Skeletal muscle tissue (tissue), 4 donors: ENCODE results near the gene PYDC1. TPM values are rescaled to one million over a fixed set of nuclear protein-coding genes. Genes with fewer than 3 reads are reported as not detected.
A peak's percentile ranks its signal among the peaks of the same experiment; 100 is the strongest.

Experiments used
- H3K27ac ChIP-seq: one replicate; pipeline ENCODE4 v1.7.0; 2013; ENCODE audit warnings: mild to moderate bottlenecking, low read depth, low read length, inconsistent platforms
- H3K27me3 ChIP-seq, 3 donors: one replicate each; pipeline ENCODE4 v1.7.0; 2013; ENCODE audit warnings: low read length in 3 of 3; ENCODE audit not compliant: control insufficient read depth in 3 of 3, insufficient read depth in 3 of 3
- H3K36me3 ChIP-seq, 3 donors: one replicate each; pipeline ENCODE4 v1.7.0; 2013; ENCODE audit warnings: low read length in 3 of 3; ENCODE audit not compliant: control insufficient read depth in 3 of 3, insufficient read depth in 3 of 3
- H3K4me1 ChIP-seq, 3 donors: one replicate each; pipeline ENCODE4 v1.7.0; 2013; ENCODE audit warnings: low read length in 3 of 3, mild to moderate bottlenecking in 3 of 3; ENCODE audit not compliant: control insufficient read depth in 3 of 3, insufficient read depth in 3 of 3
- H3K4me3 ChIP-seq, 3 donors: one replicate each; pipeline ENCODE4 v1.7.0; 2013; ENCODE audit warnings: low read length in 3 of 3
- H3K9ac ChIP-seq, 3 donors: one replicate each; pipeline ENCODE4 v1.7.0; 2013; ENCODE audit warnings: low read length in 3 of 3, mild to moderate bottlenecking in 3 of 3, moderate library complexity in 2 of 3, low read depth in 1 of 3
- H3K9me3 ChIP-seq, 3 donors: one replicate each; pipeline ENCODE4 v1.7.0; 2013; ENCODE audit warnings: low read length in 3 of 3; ENCODE audit not compliant: control insufficient read depth in 3 of 3
- total RNA-seq: library from RNA; depleted of rRNA; stranded (reverse); fragments of >200 nt; gene quantifications from one replicate; pipeline ENCODE4 v1.2.3, GENCODE V29; 2014
- donor health status: Osteomylitis.

The PYDC1 gene
- total RNA-seq, 1 donor from 2014 or later = not detected

DNA sequence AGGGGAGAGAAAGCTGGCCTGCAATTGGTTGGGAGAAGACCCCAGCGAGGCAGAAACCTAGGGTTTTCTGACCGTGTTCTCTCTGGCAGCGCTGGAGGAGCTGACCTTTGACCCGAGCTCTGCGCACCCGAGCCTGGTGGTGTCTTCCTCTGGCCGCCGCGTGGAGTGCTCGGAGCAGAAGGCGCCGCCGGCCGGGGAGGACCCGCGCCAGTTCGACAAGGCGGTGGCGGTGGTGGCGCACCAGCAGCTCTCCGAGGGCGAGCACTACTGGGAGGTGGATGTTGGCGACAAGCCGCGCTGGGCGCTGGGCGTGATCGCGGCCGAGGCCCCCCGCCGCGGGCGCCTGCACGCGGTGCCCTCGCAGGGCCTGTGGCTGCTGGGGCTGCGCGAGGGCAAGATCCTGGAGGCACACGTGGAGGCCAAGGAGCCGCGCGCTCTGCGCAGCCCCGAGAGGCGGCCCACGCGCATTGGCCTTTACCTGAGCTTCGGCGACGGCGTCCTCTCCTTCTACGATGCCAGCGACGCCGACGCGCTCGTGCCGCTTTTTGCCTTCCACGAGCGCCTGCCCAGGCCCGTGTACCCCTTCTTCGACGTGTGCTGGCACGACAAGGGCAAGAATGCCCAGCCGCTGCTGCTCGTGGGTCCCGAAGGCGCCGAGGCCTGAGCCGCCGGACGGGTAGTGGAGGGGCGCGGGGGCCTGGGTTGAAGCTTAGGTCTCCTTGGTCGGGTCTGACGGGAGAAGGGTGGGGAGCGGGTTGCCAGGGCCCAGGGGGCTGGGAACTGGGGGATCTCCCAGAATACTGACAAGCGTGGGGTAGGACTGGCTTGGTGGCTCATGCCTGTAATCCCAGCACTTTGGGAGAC lies 7.4 kb upstream of the PYDC1 start:
- peaks cover 21 to 29% (median 29%) of the 10 kb centered on the region in 3 donors for H3K36me3 ChIP-seq
- H3K9ac ChIP-seq = peak overlapping the region in 1 of 3 donors; percentile 8
- no peaks in the 10 kb centered on the region for H3K9me3 ChIP-seq
- H3K27ac ChIP-seq = no peak overlapping the region
- peaks cover 0 to 4% (median 0%) of the 10 kb centered on the region in 3 donors for H3K27me3 ChIP-seq
- peaks cover 14 to 21% (median 20%) of the 10 kb centered on the region in 3 donors for H3K4me1 ChIP-seq
- H3K4me3 ChIP-seq = no peak overlapping the region

DNA sequence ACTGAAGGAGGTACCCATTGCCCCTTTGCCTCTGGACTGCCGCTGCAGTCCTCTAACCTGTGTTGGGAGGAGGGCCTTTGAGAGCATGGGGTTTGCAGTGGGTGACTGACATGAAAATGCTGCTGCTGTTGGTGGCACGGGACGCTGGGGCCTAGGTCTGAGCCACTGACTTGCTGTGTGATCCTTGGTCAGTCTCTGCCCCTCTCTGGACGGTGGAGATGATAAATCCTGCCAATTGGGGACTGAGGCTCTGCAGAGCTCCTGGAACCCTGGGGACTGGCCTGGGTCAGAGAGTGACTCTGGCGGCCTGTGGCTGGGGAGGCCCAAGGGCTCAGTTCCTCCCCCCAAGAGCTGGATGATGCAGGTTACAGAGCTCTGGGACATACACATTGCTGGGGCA lies 6.1 kb upstream of the PYDC1 start:
- Histone ChIP-seq H3K36me3 (peaks cover 23 to 36% (median 34%) of the 10 kb centered on the region in 3 donors), H3K4me3 (no peak overlapping the region), H3K9me3 (no peaks in the 10 kb centered on the region), H3K27ac (no peak overlapping the region), H3K27me3 (peaks cover 0 to 6% (median 5%) of the 10 kb centered on the region in 3 donors), H3K9ac (no peak overlapping the region), H3K4me1 (peaks cover 9 to 26% (median 26%) of the 10 kb centered on the region in 3 donors)

DNA sequence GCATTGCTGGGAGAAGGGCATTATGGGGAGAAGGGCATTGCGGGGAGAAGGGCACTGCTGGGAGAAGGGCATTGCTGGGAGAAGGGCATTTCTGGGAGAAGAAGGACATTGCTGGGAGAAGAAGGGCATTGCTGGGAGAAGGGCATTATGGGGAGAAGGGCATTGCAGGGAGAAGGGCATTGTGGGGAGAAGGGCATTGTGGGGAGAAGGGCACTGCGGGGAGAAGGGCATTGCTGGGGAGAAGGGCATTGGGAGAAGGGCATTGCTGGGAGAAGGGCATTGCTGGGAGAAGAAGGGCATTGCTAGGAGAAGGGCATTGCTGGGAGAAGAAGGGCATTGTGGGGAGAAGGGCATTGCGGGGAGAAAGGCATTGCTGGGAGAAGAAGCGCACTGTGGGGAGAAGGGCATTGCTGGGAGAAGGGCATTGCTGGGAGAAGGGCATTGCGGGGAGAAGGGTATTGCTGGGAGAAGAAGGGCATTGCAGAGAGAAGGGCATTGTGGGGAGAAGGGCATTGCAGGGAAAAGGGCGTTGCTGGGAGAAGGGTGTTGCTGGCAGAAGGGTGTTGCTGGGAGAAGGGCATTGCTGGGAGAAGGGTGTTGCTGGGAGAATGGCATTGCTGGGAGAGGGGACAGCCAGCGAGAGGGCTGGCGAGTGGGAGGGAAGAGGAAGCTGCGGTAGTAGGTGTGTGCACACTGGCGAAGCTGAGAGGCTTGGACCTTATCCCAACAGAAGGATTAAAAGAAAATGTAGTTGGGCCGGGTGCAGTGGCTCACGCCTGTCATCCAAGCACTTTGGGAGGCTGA lies 4.6 kb upstream of the PYDC1 start:
- Histone ChIP-seq H3K27me3 (peaks cover 6 to 12% (median 9%) of the 10 kb centered on the region in 3 donors), H3K9ac (peak overlapping the region in 1 of 3 donors; percentile 16), H3K4me3 (peak overlapping the region in 1 of 3 donors; percentile 19), H3K9me3 (no peaks in the 10 kb centered on the region), H3K36me3 (peaks cover 23 to 42% (median 37%) of the 10 kb centered on the region in 3 donors), H3K27ac (peak overlapping the region; percentile 51), H3K4me1 (peaks cover 19 to 41% (median 36%) of the 10 kb centered on the region in 3 donors)

DNA sequence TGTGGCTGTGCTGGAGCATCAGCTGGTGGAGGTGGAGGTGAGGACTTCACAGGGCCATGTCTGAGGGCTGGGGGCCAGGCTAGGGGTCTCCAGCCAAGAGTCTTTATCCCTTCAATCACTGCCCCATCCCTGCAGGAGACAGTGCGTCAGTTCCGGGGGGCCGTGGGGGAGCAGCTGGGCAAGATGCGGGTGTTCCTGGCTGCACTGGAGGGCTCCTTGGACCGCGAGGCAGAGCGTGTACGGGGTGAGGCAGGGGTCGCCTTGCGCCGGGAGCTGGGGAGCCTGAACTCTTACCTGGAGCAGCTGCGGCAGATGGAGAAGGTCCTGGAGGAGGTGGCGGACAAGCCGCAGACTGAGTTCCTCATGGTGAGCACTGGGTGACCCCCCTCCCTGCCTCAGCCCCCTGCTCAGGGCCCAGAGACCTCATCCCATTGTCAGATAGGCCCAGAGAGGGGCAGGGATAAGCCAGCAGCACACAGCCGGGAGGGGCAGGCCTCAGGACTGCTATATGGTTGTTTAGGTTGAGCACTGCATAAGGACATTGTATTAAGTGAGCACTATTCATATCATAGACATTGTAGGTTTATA lies 2.3 kb upstream of the PYDC1 start:
- Histone ChIP-seq H3K4me1 (peaks cover 37 to 62% (median 51%) of the 10 kb centered on the region in 3 donors), H3K9me3 (no peaks in the 10 kb centered on the region), H3K27ac (no peak overlapping the region), H3K9ac (no peak overlapping the region), H3K4me3 (no peak overlapping the region), H3K27me3 (peaks cover 10 to 17% (median 12%) of the 10 kb centered on the region in 3 donors), H3K36me3 (peaks cover 15 to 39% (median 36%) of the 10 kb centered on the region in 3 donors)

DNA sequence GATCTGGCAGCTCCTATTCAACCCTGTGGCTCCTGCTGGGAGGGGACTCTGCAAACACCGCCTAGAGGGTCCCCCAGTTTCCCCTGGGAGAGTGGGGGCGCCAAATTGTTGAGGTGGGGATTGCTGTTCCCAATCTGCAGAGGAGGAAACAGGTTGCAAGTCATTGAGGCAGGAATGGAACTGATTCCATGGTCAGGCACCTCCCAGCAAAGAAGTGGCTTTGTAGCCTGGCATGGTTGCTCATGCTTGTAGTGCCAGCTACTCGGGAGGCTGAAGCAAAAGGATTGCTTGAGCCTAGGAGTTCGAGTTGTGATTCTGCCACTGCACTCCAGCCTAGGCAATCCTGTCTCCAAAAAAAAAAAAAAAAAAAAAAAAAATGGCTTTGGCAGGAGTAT lies 198 bp upstream of the PYDC1 start:
- peaks cover 43 to 71% (median 54%) of the 10 kb centered on the region in 3 donors for H3K4me1 ChIP-seq
- peaks cover 10 to 17% (median 12%) of the 10 kb centered on the region in 3 donors for H3K27me3 ChIP-seq
- peaks cover 8 to 28% (median 24%) of the 10 kb centered on the region in 3 donors for H3K36me3 ChIP-seq
- H3K9me3 ChIP-seq = no peaks in the 10 kb centered on the region
- H3K27ac ChIP-seq = no peak overlapping the region
- peak overlapping the region; percentile 40 to 100 (median 50) for H3K9ac ChIP-seq
- H3K4me3 ChIP-seq = peak overlapping the region in 1 of 3 donors; percentile 93

DNA sequence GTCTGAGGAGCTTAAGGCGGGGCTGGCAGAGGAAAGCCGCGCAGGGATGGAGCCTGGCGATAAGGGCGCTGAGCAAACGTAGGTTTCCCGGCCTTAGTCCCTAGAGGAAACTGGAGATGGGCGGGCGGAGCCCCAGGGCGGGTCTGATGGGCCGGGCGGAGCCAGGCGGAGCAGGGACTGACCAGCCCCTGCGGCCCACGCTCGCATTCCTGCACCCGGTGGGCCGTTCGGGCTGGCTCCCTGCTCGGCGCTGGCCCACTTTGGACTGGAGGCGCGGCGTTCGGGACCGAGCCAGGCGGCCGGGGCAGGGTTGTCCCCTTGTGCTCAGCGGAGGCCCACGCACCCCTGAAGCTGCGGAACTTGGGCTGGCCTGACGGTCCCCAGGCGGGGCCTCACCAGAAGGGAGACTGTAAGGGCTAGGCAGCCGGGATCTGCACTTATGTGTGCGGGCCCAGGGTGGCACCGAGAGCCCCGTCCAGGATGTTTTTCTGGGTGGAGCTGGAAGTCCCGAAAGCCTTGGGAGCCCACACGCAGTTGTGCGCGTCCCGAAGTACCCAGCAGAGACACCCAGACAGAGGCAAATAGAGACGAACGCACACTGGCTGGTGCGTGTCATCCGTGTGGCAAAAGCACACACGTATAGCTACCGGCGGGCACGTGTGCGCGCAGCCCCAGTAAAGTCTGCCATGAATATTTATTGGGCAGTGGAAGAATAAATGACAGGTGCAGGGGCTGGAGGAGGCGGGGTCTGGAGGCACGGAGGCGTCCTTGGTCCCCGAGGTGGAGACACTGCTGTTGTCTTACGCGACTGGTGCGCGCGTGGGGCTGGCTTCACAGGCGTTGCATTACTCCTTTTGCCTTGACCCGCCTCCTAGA lies 1.4 kb downstream of the PYDC1 start:
- Histone ChIP-seq H3K9ac (peak overlapping the region; percentile 98 to 100 (median 99)), H3K27ac (peak overlapping the region; percentile 99), H3K27me3 (peaks cover 10 to 14% (median 12%) of the 10 kb centered on the region in 3 donors), H3K9me3 (no peaks in the 10 kb centered on the region), H3K4me1 (peaks cover 34 to 58% (median 43%) of the 10 kb centered on the region in 3 donors), H3K36me3 (peaks cover 2 to 17% (median 16%) of the 10 kb centered on the region in 3 donors), H3K4me3 (peak overlapping the region; percentile 93)

DNA sequence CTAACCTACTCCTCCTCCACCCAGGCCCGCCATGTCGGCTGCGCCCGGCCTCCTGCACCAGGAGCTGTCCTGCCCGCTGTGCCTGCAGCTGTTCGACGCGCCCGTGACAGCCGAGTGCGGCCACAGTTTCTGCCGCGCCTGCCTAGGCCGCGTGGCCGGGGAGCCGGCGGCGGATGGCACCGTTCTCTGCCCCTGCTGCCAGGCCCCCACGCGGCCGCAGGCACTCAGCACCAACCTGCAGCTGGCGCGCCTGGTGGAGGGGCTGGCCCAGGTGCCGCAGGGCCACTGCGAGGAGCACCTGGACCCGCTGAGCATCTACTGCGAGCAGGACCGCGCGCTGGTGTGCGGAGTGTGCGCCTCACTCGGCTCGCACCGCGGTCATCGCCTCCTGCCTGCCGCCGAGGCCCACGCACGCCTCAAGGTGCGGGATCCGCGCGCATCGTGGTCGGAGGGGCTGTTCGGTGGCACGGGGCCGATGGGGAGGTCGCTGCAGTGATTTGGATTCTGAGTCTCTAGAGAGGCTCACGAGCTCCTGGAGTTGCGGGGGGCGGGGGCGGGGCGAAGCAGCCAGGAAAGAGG lies 2.1 kb downstream of the PYDC1 start:
- Histone ChIP-seq H3K4me1 (peaks cover 34 to 55% (median 43%) of the 10 kb centered on the region in 3 donors), H3K4me3 (peak overlapping the region; percentile 93), H3K27me3 (peaks cover 10 to 14% (median 12%) of the 10 kb centered on the region in 3 donors), H3K9ac (peak overlapping the region; percentile 98 to 100 (median 99)), H3K9me3 (no peaks in the 10 kb centered on the region), H3K36me3 (peaks cover 2 to 17% (median 15%) of the 10 kb centered on the region in 3 donors), H3K27ac (peak overlapping the region; percentile 99)

DNA sequence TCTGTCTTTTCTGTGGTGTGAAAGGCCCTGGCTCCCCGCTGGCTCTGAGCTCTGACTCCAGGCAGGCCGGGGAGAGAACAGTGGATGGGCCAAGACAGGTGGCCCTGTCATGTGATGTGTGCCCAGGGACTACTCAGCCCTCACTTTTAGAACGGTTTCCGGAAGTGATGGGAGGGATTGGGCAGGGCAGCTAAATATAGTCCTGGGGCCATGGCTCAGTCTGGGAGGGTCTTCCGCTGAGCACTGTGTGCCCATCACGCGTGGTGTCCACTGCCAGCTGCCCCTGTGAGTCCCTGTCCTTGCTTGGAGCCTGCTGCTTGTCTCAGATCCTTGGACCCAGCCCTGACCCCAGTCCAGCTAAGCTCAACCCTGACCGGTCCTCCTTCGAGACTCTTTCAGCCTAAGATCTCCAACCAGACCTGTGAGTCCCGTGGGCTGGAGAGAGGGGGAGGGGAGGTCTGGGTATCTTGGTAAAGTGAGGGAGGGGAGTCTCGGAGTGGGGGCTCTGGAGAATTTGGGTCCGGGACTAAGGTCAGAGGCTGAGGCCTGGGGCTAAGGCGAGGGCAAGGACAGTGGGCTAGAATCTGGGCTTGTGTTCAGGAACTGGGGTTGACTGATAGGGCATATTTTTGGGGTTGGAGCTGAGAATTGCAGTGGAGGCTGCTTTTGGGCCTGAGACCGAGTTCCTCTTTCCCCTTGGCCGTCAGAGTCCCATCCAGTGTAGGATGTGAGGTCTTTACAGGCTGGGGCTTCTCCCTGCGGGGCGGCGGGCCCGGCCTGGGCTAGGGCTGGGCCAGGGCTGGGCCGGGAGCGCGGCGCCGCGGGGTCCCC lies 2.8 kb downstream of the PYDC1 start, which contains the start of gene TRIM72:
TSS of gene TRIM72 (plus strand) at position 243 of the 831 bp plus-strand sequence. CDS start 620 bp downstream, outside the sequence.
- Histone ChIP-seq H3K4me3 (peak within 1 kb of the TSS; percentile 93), H3K9me3 (no peaks in the 10 kb centered on the region), H3K4me1 (peaks cover 34 to 52% (median 38%) of the 10 kb centered on the region in 3 donors), H3K27ac (peak within 1 kb of the TSS; percentile 99), H3K27me3 (peaks cover 10 to 11% (median 11%) of the 10 kb centered on the region in 3 donors), H3K9ac (peak within 1 kb of the TSS; percentile 98 to 100 (median 99)), H3K36me3 (peaks cover 2 to 12% (median 11%) of the 10 kb centered on the region in 3 donors)
